Kidney (tissue), 14 donors: ENCODE measurements around the gene ARHGAP26. TPM values are rescaled to one million over a fixed set of nuclear protein-coding genes. Genes with fewer than 3 reads are reported as not detected.

Experiments
- DNase-seq, 5 donors: peaks; one replicate each; pipeline ENCODE4 v3.0.0-alpha.2; 2013 to 2020
- FAIRE-seq: peaks from 2 replicates; lab custom pipeline; 2012; peaks lifted over from hg19 to GRCh38; lab: Jason Lieb, UNC
- H3K27ac ChIP-seq, 2 donors: one replicate each; pipeline ENCODE4 v1.7.0; 2013; ENCODE audit warnings: low read depth in 2 of 2, low read length in 2 of 2, inconsistent platforms in 1 of 2
- H3K27me3 ChIP-seq: one replicate; pipeline ENCODE4 v1.7.1; 2013; ENCODE audit warnings: low read length, inconsistent platforms; ENCODE audit not compliant: control insufficient read depth, insufficient read depth
- H3K36me3 ChIP-seq, 3 donors: one replicate each; pipeline versions ENCODE4 v1.7.0 to v1.7.1; 2013; ENCODE audit warnings: low read length in 3 of 3, control low read depth in 1 of 3, inconsistent platforms in 1 of 3; ENCODE audit not compliant: insufficient read depth in 3 of 3, control insufficient read depth in 2 of 3
- H3K4me1 ChIP-seq, 3 donors: one replicate each; pipeline versions ENCODE4 v1.7.0 to v1.7.1; 2013; ENCODE audit warnings: low read length in 3 of 3, inconsistent platforms in 1 of 3, low read depth in 1 of 3; ENCODE audit not compliant: control insufficient read depth in 2 of 3, insufficient read depth in 2 of 3
- H3K4me3 ChIP-seq, 3 donors: one replicate each; pipeline versions ENCODE4 v1.7.0 to v1.8.1; 2013; ENCODE audit warnings: low read length in 3 of 3, control low read depth in 1 of 3, inconsistent platforms in 1 of 3
- H3K9ac ChIP-seq, 3 donors: one replicate each; pipeline versions ENCODE4 v1.7.0 to v1.7.1; 2013; ENCODE audit warnings: low read length in 3 of 3, control low read depth in 1 of 3, inconsistent platforms in 1 of 3
- H3K9me3 ChIP-seq, 3 donors: one replicate each; pipeline versions ENCODE4 v1.7.0 to v1.7.1; 2013; ENCODE audit warnings: low read length in 3 of 3, control low read depth in 1 of 3, inconsistent platforms in 1 of 3; ENCODE audit not compliant: control insufficient read depth in 2 of 3, insufficient read depth in 1 of 3
- CTCF ChIP-seq: IDR thresholded peaks from 3 replicates; pipeline ENCODE4 v1.5.1; 2012; ENCODE audit warnings: mild to moderate bottlenecking, moderate library complexity, borderline replicate concordance; ENCODE audit not compliant: insufficient read depth; ENCODE audit errors: extremely low read depth
- intact Hi-C: fragments of 100-400 bp; cut with DNase I; formaldehyde crosslinking; loops from one replicate; pipeline ENCODE4 v1.11.1; 2022
- polyA plus RNA-seq: library from polyadenylated mRNA; stranded (reverse); fragments of 350-450 nt; fragmentation: Illumina TruSeq; extraction: RNeasy Lipid Tissue Mini Kit (QIAGEN cat#74804); gene quantifications from one replicate; pipeline ENCODE4 v1.2.3, GENCODE V29; 2014; ENCODE audit warnings: low read depth, low replicate concordance; ENCODE audit not compliant: insufficient read depth
- total RNA-seq: library from RNA; stranded (reverse); fragmentation: NEBNext Ultra II Directional; extraction: Animal tissue kit (Norgen Biotek cat#: 25700); gene quantifications from one replicate; pipeline ENCODE4 v1.2.1, GENCODE V29; 2021
- donor health status: control.
- donor health status: control.
- donor health status: control.
- donor health status: control.
- donor health status: control.
- donor health status: DM: yes; HTN: yes; CAD: no.
- donor health status: Normal renal cell carcinoma (clear cell type).

Gene ARHGAP26
- total and polyA plus RNA-seq, 2 donors from 2014 or later = 2.5 to 85.7 TPM

- H3K27me3 ChIP-seq = no peaks in the 10 kb centered on the region
- no peaks in the 10 kb centered on the region for H3K9me3 ChIP-seq
- TF ChIP-seq CTCF = no peak
- no peak overlapping the region for H3K9ac ChIP-seq
- DNase-seq (no peak), FAIRE-seq (no peak)
- intact Hi-C loops = no loop called here
- H3K36me3 ChIP-seq = no peaks in the 10 kb centered on the region
- H3K4me1 ChIP-seq = no peaks in the 10 kb centered on the region
- no peak overlapping the region for H3K27ac ChIP-seq
- H3K4me3 ChIP-seq = no peak overlapping the region
These were observed 201.9 kb downstream of the ARHGAP26 start for GRCh38 chr5:142972064-142972570.

- FAIRE-seq (no peak), DNase-seq (no peak)
- TF ChIP-seq CTCF = no peak
- Histone ChIP-seq H3K9me3 (no peaks in the 10 kb centered on the region), H3K27ac (no peak overlapping the region), H3K4me1 (no peaks in the 10 kb centered on the region), H3K36me3 (no peaks in the 10 kb centered on the region), H3K4me3 (no peak overlapping the region), H3K9ac (no peak overlapping the region), H3K27me3 (no peaks in the 10 kb centered on the region)
- intact Hi-C loops = no loop called here
These were observed 203.8 kb downstream of the ARHGAP26 start for GRCh38 chr5:142973932-142974331.

- H3K4me1 ChIP-seq = no peaks in the 10 kb centered on the region
- H3K27me3 ChIP-seq = no peaks in the 10 kb centered on the region
- DNase-seq = no peak
- intact Hi-C loops = no loop called here
- H3K4me3 ChIP-seq = no peak overlapping the region
- H3K27ac ChIP-seq = no peak overlapping the region
- FAIRE-seq = no peak
- no peak for TF ChIP-seq CTCF
- H3K36me3 ChIP-seq = no peaks in the 10 kb centered on the region
- no peak overlapping the region for H3K9ac ChIP-seq
- H3K9me3 ChIP-seq = no peaks in the 10 kb centered on the region
These were observed 204.2 kb downstream of the ARHGAP26 start for GRCh38 chr5:142974409-142974808.

GRCh38 chr5:142976861-142977260, 206.7 kb downstream of the ARHGAP26 start:
- H3K27ac ChIP-seq = no peak overlapping the region

More at GRCh38 chr5:142976861-142977260, 206.7 kb downstream of the ARHGAP26 start:
- Histone ChIP-seq H3K4me1 (peaks cover 4 to 13% (median 7%) of the 10 kb centered on the region in 3 donors), H3K36me3 (no peaks in the 10 kb centered on the region), H3K9ac (no peak overlapping the region), H3K27me3 (no peaks in the 10 kb centered on the region), H3K4me3 (no peak overlapping the region), H3K9me3 (no peaks in the 10 kb centered on the region)
- no peak for TF ChIP-seq CTCF
- DNase-seq (no peak), FAIRE-seq (no peak)
- intact Hi-C loops = no loop called here
